SK-N-SH (cell line): Measurements from ENCODE around the gene BMP2K.

Source experiments
- ELF1 ChIP-seq: IDR thresholded peaks from 2 replicates; pipeline ENCODE4 v1.4.0; 2012
- FOSL2 ChIP-seq: IDR thresholded peaks from 2 replicates; pipeline ENCODE4 v1.4.0; 2012; ENCODE audit warnings: low read depth, mild to moderate bottlenecking, moderate library complexity, borderline replicate concordance
- FOXM1 ChIP-seq: IDR thresholded peaks from 2 replicates; pipeline ENCODE4 v1.4.0; 2012; ENCODE audit warnings: low read depth, mild to moderate bottlenecking
- JUND ChIP-seq: IDR thresholded peaks from 2 replicates; pipeline ENCODE4 v1.4.0; 2012
- NFIC ChIP-seq: IDR thresholded peaks from 2 replicates; pipeline ENCODE4 v1.4.0; 2012; ENCODE audit warnings: borderline replicate concordance
- POLR2AphosphoS5 ChIP-seq: IDR thresholded peaks from 2 replicates; pipeline ENCODE4 v1.6.1; 2012; ENCODE audit warnings: low read depth, low read length
- RAD21 ChIP-seq: IDR thresholded peaks from 2 replicates; pipeline ENCODE4 v1.6.1; 2012; ENCODE audit warnings: mild to moderate bottlenecking, low read length
- SIN3A ChIP-seq: IDR thresholded peaks from 2 replicates; pipeline ENCODE4 v1.6.1; 2012; ENCODE audit warnings: low read depth, mild to moderate bottlenecking, low read length, moderate library complexity, borderline replicate concordance
- TEAD4 ChIP-seq: IDR thresholded peaks from 2 replicates; pipeline ENCODE4 v1.4.0; 2012; ENCODE audit warnings: mild to moderate bottlenecking, borderline replicate concordance; ENCODE audit not compliant: insufficient read depth
- TF ChIP-seq, protein P1 (sequence below): IDR thresholded peaks from 2 replicates; pipeline ENCODE4 v1.4.0; 2012; ENCODE audit warnings: low read depth
- TF ChIP-seq, protein P2 (sequence below): fragments of 200-600 bp; sonication (generic); IDR thresholded peaks from 2 replicates; pipeline ENCODE4 v1.6.1; 2017; ENCODE audit warnings: antibody characterized with exemption, mild to moderate bottlenecking, moderate library complexity
- TF ChIP-seq, protein P3 (sequence below): fragments of 150-350 bp; IDR thresholded peaks from 2 replicates; pipeline ENCODE4 v1.6.1; 2017; ENCODE audit warnings: antibody characterized with exemption, low read length, low read depth, borderline replicate concordance

DNA sequence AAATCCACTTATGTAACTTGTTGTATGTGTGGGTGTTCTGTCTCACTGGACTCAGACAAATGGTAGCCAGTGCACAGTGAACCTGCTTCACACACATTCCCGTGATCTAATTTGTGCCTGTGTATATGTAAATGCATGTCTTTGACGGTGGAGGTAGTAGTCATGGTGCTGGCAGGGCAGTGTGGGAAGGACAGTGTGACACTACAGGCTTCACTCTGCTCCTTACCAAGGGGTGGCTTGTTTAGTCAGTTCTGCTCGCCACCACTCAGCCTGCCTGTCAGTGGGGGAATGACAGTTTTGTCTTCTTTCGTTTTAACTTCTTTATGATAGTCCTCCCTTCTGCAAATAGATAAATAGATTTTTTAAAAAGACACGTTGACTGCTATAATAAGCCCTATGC is 180.8 kb downstream of the BMP2K start:
- TF ChIP-seq JUND (no peak), FOSL2 (no peak), TEAD4 (no peak), POLR2AphosphoS5 (no peak), NFIC (no peak), FOXM1 (no peak), SIN3A (no peak), ELF1 (no peak), RAD21 (no peak)
- TF ChIP-seq, protein P1, sequence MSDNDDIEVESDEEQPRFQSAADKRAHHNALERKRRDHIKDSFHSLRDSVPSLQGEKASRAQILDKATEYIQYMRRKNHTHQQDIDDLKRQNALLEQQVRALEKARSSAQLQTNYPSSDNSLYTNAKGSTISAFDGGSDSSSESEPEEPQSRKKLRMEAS: no peak
- TF ChIP-seq, protein P2, sequence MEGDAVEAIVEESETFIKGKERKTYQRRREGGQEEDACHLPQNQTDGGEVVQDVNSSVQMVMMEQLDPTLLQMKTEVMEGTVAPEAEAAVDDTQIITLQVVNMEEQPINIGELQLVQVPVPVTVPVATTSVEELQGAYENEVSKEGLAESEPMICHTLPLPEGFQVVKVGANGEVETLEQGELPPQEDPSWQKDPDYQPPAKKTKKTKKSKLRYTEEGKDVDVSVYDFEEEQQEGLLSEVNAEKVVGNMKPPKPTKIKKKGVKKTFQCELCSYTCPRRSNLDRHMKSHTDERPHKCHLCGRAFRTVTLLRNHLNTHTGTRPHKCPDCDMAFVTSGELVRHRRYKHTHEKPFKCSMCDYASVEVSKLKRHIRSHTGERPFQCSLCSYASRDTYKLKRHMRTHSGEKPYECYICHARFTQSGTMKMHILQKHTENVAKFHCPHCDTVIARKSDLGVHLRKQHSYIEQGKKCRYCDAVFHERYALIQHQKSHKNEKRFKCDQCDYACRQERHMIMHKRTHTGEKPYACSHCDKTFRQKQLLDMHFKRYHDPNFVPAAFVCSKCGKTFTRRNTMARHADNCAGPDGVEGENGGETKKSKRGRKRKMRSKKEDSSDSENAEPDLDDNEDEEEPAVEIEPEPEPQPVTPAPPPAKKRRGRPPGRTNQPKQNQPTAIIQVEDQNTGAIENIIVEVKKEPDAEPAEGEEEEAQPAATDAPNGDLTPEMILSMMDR: no peak
- TF ChIP-seq, protein P3, sequence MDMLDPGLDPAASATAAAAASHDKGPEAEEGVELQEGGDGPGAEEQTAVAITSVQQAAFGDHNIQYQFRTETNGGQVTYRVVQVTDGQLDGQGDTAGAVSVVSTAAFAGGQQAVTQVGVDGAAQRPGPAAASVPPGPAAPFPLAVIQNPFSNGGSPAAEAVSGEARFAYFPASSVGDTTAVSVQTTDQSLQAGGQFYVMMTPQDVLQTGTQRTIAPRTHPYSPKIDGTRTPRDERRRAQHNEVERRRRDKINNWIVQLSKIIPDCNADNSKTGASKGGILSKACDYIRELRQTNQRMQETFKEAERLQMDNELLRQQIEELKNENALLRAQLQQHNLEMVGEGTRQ: no peak
